IMR-90 (cell line): ENCODE data around the gene ITSN1. TPM values are rescaled to one million over a fixed set of nuclear protein-coding genes. Genes with fewer than 3 reads are reported as not detected.

ENCODE experiments used
- ATAC-seq: fragments of 200-7000 bp; cut with Tn5 transposase; 2 replicates; pipeline ENCODE4 v1.9.1; 2020; ENCODE audit warnings: low read depth, mild to moderate bottlenecking, moderate library complexity
- BruUV-seq: library from RNA; stranded (reverse); fragments of 400-500 nt; replicated peaks from 2 replicates; lab custom pipeline; 2021; lab: Mats Ljungman, UMichigan
- CTCF ChIA-PET: fragments of 300-600 bp; formaldehyde crosslinking; extraction: SDS; loops from one replicate; lab custom pipeline; 2021; ENCODE audit warnings: antibody characterized with exemption; lab: Yijun Ruan, JAX
- POLR2A ChIA-PET: fragments of 300-600 bp; sonication (Branson Sonifier 250); formaldehyde crosslinking; loops from one replicate; lab custom pipeline; 2022; ENCODE audit warnings: antibody characterized with exemption; ENCODE audit not compliant: unreplicated experiment; lab: Charles Lee
- DNase-seq: peaks from one replicate; pipeline ENCODE4 v3.0.0; 2013
- H2AFZ ChIP-seq: replicated peaks from 2 replicates; pipeline ENCODE3; 2013; ENCODE audit warnings: low read length, mild to moderate bottlenecking; ENCODE audit not compliant: poor library complexity
- H2AK5ac ChIP-seq: 2 replicates; pipeline ENCODE4 v1.6.1; 2013; ENCODE audit warnings: low read depth, low read length, inconsistent platforms
- H2AK9ac ChIP-seq: replicated peaks from 2 replicates; pipeline ENCODE3; 2013; ENCODE audit warnings: mild to moderate bottlenecking, low read depth, low read length, moderate library complexity; ENCODE audit not compliant: poor library complexity
- H2BK120ac ChIP-seq: 2 replicates; pipeline ENCODE4 v1.6.1; 2013; ENCODE audit warnings: low read depth, low read length, inconsistent platforms
- H2BK15ac ChIP-seq: 3 replicates; pipeline ENCODE4 v1.6.1; 2013; ENCODE audit warnings: low read depth, low read length, inconsistent platforms
- H2BK20ac ChIP-seq: 2 replicates; pipeline ENCODE4 v1.6.1; 2013; ENCODE audit warnings: low read depth, mild to moderate bottlenecking, inconsistent platforms, low read length, moderate library complexity
- H2BK5ac ChIP-seq: 2 replicates; pipeline ENCODE4 v1.6.1; 2013; ENCODE audit warnings: mild to moderate bottlenecking, low read depth, low read length, inconsistent platforms; ENCODE audit not compliant: poor library complexity, severe bottlenecking
- H3K14ac ChIP-seq: replicated peaks from 2 replicates; pipeline ENCODE4 v1.6.1; 2013; ENCODE audit warnings: low read depth, low read length, inconsistent platforms
- H3K18ac ChIP-seq: 2 replicates; pipeline ENCODE4 v1.6.1; 2013; ENCODE audit warnings: low read depth, low read length, control low read depth
- H3K23ac ChIP-seq: 2 replicates; pipeline ENCODE4 v1.6.1; 2013; ENCODE audit warnings: low read depth, low read length, inconsistent platforms
- H3K27ac ChIP-seq: 2 replicates; pipeline ENCODE4 v1.5.1; 2013; ENCODE audit warnings: mild to moderate bottlenecking, control low read depth, low read length; ENCODE audit not compliant: insufficient read depth
- H3K27me3 ChIP-seq: 2 replicates; pipeline ENCODE4 v1.6.1; 2013; ENCODE audit warnings: low read length; ENCODE audit not compliant: control insufficient read depth, insufficient read depth
- H3K36me3 ChIP-seq: 2 replicates; pipeline ENCODE4 v1.6.1; 2013; ENCODE audit warnings: low read length, mixed read lengths; ENCODE audit not compliant: control insufficient read depth, insufficient read depth
- H3K4ac ChIP-seq: 2 replicates; pipeline ENCODE4 v1.6.1; 2013; ENCODE audit warnings: low read depth, low read length, inconsistent platforms
- H3K4me1 ChIP-seq: 2 replicates; pipeline ENCODE4 v1.6.1; 2013; ENCODE audit warnings: low read length, mixed read lengths; ENCODE audit not compliant: control insufficient read depth, insufficient read depth
- H3K4me2 ChIP-seq: 2 replicates; pipeline ENCODE4 v1.6.1; 2013; ENCODE audit warnings: low read depth, mild to moderate bottlenecking, control low read depth, low read length, moderate library complexity
- H3K4me3 ChIP-seq: 2 replicates; pipeline ENCODE4 v1.5.1; 2013; ENCODE audit warnings: low read depth, mild to moderate bottlenecking, control low read depth, low read length, moderate library complexity; ENCODE audit not compliant: insufficient read depth
- H3K56ac ChIP-seq: 2 replicates; pipeline ENCODE4 v1.6.1; 2013; ENCODE audit warnings: low read length, inconsistent platforms; ENCODE audit not compliant: insufficient read depth; ENCODE audit errors: extremely low read depth
- H3K79me1 ChIP-seq, 2 experiments: 2 replicates each; pipeline ENCODE4 v1.6.1; 2013; ENCODE audit warnings: low read length in 2 of 2, inconsistent platforms in 1 of 2, low read depth in 1 of 2
- H3K9ac ChIP-seq: 2 replicates; pipeline ENCODE4 v1.6.1; 2013; ENCODE audit warnings: low read depth, low read length, control low read depth
- H3K9me1 ChIP-seq: 2 replicates; pipeline ENCODE4 v1.6.1; 2013; ENCODE audit warnings: low read length, inconsistent platforms; ENCODE audit not compliant: insufficient read depth
- H3K9me3 ChIP-seq: 2 replicates; pipeline ENCODE4 v1.6.1; 2013; ENCODE audit warnings: low read length; ENCODE audit not compliant: control insufficient read depth, insufficient read depth
- H4K20me1 ChIP-seq: 2 replicates; pipeline ENCODE4 v1.6.1; 2013; ENCODE audit warnings: low read length, inconsistent platforms; ENCODE audit not compliant: insufficient read depth
- H4K5ac ChIP-seq: 2 replicates; pipeline ENCODE4 v1.6.1; 2013; ENCODE audit warnings: mild to moderate bottlenecking, low read depth, low read length, control low read depth
- H4K8ac ChIP-seq, 2 experiments: 2 replicates each; pipeline ENCODE4 v1.6.1; 2013; ENCODE audit warnings: low read depth in 2 of 2, low read length in 2 of 2, control low read depth in 1 of 2, inconsistent platforms in 1 of 2
- H4K91ac ChIP-seq: 2 replicates; pipeline ENCODE4 v1.6.1; 2013; ENCODE audit warnings: low read depth, low read length, inconsistent platforms; ENCODE audit not compliant: insufficient read depth
- FOS ChIP-seq: fragments of 150-350 bp; IDR thresholded peaks from 2 replicates; pipeline ENCODE4 v1.6.1; 2016; ENCODE audit warnings: low read depth, low read length
- NFE2L2 ChIP-seq: fragments of 150-350 bp; IDR thresholded peaks from 2 replicates; pipeline ENCODE4 v1.6.1; 2016; ENCODE audit warnings: low read depth, mild to moderate bottlenecking, low read length
- SMC3 ChIP-seq: fragments of 150-350 bp; IDR thresholded peaks from 2 replicates; pipeline ENCODE4 v1.6.1; 2016; ENCODE audit warnings: low read depth, mild to moderate bottlenecking, antibody characterized with exemption, low read length, moderate library complexity
- whole genome bisulfite sequencing, 2 experiments: methylation state at CpG; one replicate each; pipeline versions ENCODE4 v1.1.5 to v1.1.7; 2013; ENCODE audit warnings: missing lambda C conversion rate in 2 of 2; ENCODE audit not compliant: insufficient read length in 1 of 2; ENCODE audit errors: extremely low coverage in 2 of 2; 5-methylcytosine and 5-hydroxymethylcytosine counted together
- dilution Hi-C: fragments of 300-500 bp; cut with HindIII; formaldehyde crosslinking; loops from one replicate; pipeline ENCODE4 v1.14.3; 2018; ENCODE audit warnings: low sequenced_read_pairs; ENCODE audit not compliant: unreplicated experiment
- in situ Hi-C: fragments of 300-500 bp; cut with MboI; formaldehyde crosslinking; loops from 3 replicates; pipeline ENCODE4 v1.14.3; 2019; ENCODE audit warnings: low sequenced_read_pairs, inconsistent platforms, mixed read lengths
- intact Hi-C: fragments of 100-400 bp; cut with micrococcal nuclease; formaldehyde crosslinking; loops from 2 replicates; pipeline ENCODE4 v1.10.0; 2022
- polyA plus RNA-seq, 3 experiments: library from polyadenylated mRNA; depleted of rRNA; stranded (reverse); fragments of >200 nt; gene quantifications; 2 replicates each; pipeline ENCODE4 v1.2.3, GENCODE V29; 2012; ENCODE audit warnings: low replicate concordance in 1 of 3
- total RNA-seq: library from RNA; depleted of rRNA; stranded (reverse); fragments of >200 nt; gene quantifications from 2 replicates; pipeline ENCODE4 v1.2.3, GENCODE V29; 2012
- TF ChIP-seq, protein P1 (sequence below): fragments of 150-350 bp; IDR thresholded peaks from 2 replicates; pipeline ENCODE4 v1.6.1; 2016; ENCODE audit warnings: low read depth, mild to moderate bottlenecking, low read length, moderate library complexity, borderline replicate concordance
- TF ChIP-seq, protein P2 (sequence below): conservative IDR thresholded peaks from 2 replicates; pipeline ENCODE4 v1.5.1; 2012; ENCODE audit warnings: mild to moderate bottlenecking, low read depth, low read length, improper control_type of control experiment

ITSN1 gene
- total and polyA plus RNA-seq, 2 of the 4 experiments (the other 2 are of a cell fraction) = 45.4 to 62.0 TPM

DNA sequence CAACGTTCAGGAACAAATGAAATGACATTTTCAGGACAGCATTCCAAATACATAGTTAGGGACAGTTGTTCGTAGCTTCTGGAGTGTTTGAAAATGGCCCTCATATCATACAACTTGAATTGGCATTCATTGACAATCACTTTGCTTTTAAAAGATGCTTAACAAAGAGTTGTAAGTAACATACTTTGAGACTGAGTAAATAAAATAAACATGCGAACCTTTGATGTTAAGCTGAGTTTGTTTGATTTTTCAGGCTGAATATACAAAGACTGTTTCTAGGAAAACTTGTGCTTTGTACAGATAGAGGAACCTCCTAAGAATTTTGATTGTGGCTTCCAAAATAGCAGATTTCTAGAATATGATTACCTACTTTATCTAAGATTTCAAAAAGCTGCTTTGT is 45.3 kb downstream of the ITSN1 start:
- no peak overlapping the region for H3K56ac ChIP-seq
- DNase-seq (peak; percentile 24), ATAC-seq (no peak)
- H3K9me1 ChIP-seq = peaks cover 22% of the 10 kb centered on the region
- H2BK20ac ChIP-seq = no peak overlapping the region
- H3K79me1 ChIP-seq = peaks cover 36 to 73% of the 10 kb centered on the region in 2 experiments
- H2BK15ac ChIP-seq = no peak overlapping the region
- TF ChIP-seq, protein P1, sequence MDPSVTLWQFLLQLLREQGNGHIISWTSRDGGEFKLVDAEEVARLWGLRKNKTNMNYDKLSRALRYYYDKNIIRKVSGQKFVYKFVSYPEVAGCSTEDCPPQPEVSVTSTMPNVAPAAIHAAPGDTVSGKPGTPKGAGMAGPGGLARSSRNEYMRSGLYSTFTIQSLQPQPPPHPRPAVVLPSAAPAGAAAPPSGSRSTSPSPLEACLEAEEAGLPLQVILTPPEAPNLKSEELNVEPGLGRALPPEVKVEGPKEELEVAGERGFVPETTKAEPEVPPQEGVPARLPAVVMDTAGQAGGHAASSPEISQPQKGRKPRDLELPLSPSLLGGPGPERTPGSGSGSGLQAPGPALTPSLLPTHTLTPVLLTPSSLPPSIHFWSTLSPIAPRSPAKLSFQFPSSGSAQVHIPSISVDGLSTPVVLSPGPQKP = no peak
- TF ChIP-seq FOS (no peak), SMC3 (no peak), NFE2L2 (no peak)
- TF ChIP-seq, protein P2, sequence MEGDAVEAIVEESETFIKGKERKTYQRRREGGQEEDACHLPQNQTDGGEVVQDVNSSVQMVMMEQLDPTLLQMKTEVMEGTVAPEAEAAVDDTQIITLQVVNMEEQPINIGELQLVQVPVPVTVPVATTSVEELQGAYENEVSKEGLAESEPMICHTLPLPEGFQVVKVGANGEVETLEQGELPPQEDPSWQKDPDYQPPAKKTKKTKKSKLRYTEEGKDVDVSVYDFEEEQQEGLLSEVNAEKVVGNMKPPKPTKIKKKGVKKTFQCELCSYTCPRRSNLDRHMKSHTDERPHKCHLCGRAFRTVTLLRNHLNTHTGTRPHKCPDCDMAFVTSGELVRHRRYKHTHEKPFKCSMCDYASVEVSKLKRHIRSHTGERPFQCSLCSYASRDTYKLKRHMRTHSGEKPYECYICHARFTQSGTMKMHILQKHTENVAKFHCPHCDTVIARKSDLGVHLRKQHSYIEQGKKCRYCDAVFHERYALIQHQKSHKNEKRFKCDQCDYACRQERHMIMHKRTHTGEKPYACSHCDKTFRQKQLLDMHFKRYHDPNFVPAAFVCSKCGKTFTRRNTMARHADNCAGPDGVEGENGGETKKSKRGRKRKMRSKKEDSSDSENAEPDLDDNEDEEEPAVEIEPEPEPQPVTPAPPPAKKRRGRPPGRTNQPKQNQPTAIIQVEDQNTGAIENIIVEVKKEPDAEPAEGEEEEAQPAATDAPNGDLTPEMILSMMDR = no peak
- CTCF ChIA-PET = no interaction called here
- no peak overlapping the region for H3K23ac ChIP-seq
- no peaks in the 10 kb centered on the region for H3K9me3 ChIP-seq
- no peak overlapping the region for H2AK5ac ChIP-seq
- dilution Hi-C loops = no loop called here
- no peak overlapping the region for H3K14ac ChIP-seq
- H4K8ac ChIP-seq = no peak overlapping the region
- no peak overlapping the region for H2AK9ac ChIP-seq
- H3K4ac ChIP-seq = no peak overlapping the region
- no peak overlapping the region for H3K4me3 ChIP-seq
- no peak overlapping the region for H3K9ac ChIP-seq
- H3K18ac ChIP-seq = no peak overlapping the region
- peaks cover 54% of the 10 kb centered on the region for H4K20me1 ChIP-seq
- intact Hi-C loops = no loop called here
- in situ Hi-C loops = no loop called here
- H2BK5ac ChIP-seq = no peak overlapping the region
- no peak overlapping the region for H2AFZ ChIP-seq
- no CpG with 5 or more reads among the region's 3 CpGs for WGBS, 2 experiments
- POLR2A ChIA-PET = no interaction called here
- H3K4me1 ChIP-seq = peaks cover 13% of the 10 kb centered on the region
- H3K27ac ChIP-seq = no peak overlapping the region
- no peak overlapping the region for H2BK120ac ChIP-seq
- no peaks in the 10 kb centered on the region for H3K36me3 ChIP-seq
- no TSS peak for BruUV-seq
- H4K5ac ChIP-seq = no peak overlapping the region
- H3K4me2 ChIP-seq = no peak overlapping the region
- no peaks in the 10 kb centered on the region for H3K27me3 ChIP-seq
- no peak overlapping the region for H4K91ac ChIP-seq
